OCI-LY7 (cell line): ENCODE results near the gene USP22.

Experiments used
- CTCF ChIP-seq: fragments of 200-600 bp; sonication (generic); conservative IDR thresholded peaks from 2 replicates; pipeline ENCODE4 v1.5.1; 2014; ENCODE audit warnings: mild to moderate bottlenecking, antibody characterized with exemption, low read length, moderate library complexity, mixed read lengths
- EZH2phosphoT487 ChIP-seq: fragments of 200-600 bp; sonication (generic); IDR thresholded peaks from 2 replicates; pipeline ENCODE4 v1.6.1; 2018; ENCODE audit warnings: low read depth, borderline replicate concordance, mild to moderate bottlenecking, mixed run types, antibody characterized with exemption, low read length, moderate library complexity, mixed read lengths

GRCh38 chr17:20999841-21000532, 42.8 kb downstream of the USP22 start:
- no peak for TF ChIP-seq CTCF
- TF ChIP-seq EZH2phosphoT487 = no peak
